K562 treated with DMSO at 1 percent for 4 hours (cell line): ENCODE data around the gene ABLIM3. TPM values are rescaled to one million over a fixed set of nuclear protein-coding genes. Genes with fewer than 3 reads are reported as not detected.

ENCODE experiments used
- total RNA-seq: library from RNA; unstranded; fragments of 300-600 nt; gene quantifications from 2 replicates; pipeline ENCODE4 v1.2.3, GENCODE V29; 2022; ENCODE audit not compliant: insufficient read depth

The ABLIM3 gene
- total RNA-seq: 1.1 and 1.9 TPM in 2 replicates

DNA sequence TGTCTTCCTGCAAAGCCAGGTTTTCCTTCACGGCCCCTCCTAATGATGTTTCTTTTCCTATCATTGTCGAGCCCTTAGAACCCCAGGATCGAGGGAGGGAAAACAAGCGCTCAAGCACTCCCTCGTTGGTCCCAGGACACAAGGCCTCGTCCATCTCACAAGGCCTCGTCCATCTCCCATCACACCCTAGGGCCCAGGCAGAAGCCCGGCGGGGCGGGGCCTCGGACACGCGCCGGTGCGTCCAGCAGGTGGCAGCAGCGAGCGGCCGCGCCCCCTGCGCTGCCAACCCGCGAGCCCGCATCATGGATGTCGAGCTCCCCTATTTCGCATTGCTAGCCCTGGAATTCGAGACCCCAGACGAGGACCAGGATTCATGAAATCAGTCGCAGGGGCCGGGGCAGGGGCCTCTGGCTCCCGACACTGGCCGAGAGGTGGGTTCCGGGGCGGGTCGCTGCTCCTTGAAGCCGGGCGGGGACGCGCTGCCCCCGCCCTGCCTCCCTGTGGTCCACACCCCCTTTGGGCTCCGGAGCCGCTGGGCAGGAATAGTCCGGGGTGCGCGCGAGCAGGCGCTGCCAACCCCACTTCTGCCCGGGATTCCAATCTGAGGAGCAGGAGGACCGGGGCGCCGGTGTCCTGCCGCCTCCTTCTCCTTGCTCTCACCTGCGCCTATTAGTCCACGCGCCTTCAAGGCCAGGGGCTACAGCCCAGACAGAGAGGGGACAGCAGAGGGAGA is at the start of gene ABLIM3:
Gene ABLIM3 (plus strand): TSS at position 270 of the 733 bp plus-strand sequence. CDS start 603 bp downstream, outside the sequence.

DNA sequence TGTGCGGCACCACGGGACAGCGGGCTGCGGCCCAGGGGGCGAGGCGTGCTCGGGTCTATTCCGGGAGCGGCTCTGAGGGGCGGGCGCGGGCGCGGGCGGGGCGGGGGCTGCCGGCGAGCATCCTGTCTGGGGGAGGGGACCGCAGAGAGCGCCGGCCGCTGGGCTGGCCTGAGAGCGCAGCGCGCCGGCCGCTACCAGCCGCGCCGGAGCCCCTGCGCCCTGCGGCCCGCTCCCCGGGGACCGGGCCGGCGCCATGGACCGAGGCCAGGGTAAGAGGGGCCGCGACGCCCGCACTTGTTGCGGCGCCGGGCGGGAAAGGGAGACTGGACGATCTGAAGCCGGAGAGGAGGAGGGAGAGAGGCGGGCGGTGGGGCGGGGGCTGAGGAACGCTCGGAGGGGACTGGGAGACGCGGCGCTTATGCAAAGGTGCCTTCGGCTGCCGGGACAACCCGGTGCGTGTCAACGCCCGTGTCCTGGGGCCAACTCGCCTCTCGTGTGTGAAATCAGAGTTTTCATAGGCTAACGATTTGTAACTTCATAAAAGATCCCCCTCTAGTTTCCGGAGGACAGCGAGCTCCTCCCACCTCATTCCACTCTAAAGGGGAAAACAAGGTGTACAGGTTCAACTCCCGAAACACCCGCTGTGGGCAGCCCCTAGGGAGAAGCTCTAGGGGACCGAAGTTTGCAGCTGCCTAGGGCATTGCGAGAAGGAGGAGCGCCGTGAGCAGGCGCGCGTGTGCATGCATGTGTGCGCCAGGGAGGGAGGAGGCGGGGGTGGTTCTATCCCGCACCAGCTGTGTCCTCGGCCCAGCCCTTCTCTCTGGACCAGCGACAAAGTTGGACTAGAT is 130.6 kb downstream of the ABLIM3 start, which contains the start of gene AFAP1L1:
Gene AFAP1L1 (plus strand): TSS at position 144 of the 848 bp plus-strand sequence. CDS start 110 bp downstream, at position 254.

Other genes starting within 250 kb of the ABLIM3 start
- gene SH3TC2, start 78.4 kb upstream of the ABLIM3 start, total RNA-seq: not detected in 2 replicates
- 0.18 TPM in 1 of 2 replicates, not detected in the other for gene AFAP1L1, start 130.4 kb downstream of the ABLIM3 start, total RNA-seq
- 7.9 and 11.1 TPM in 2 replicates for gene GRPEL2, start 204.0 kb downstream of the ABLIM3 start, total RNA-seq
- gene PCYOX1L, start 216.6 kb downstream of the ABLIM3 start, total RNA-seq: 3.3 and 4.3 TPM in 2 replicates
- 4.6 and 5.1 TPM in 2 replicates for gene IL17B, start 237.8 kb downstream of the ABLIM3 start, total RNA-seq